Retinal pigment epithelial cell (primary cell): ENCODE data around the gene NR2F6.

ENCODE experiments used
- DNase-seq: peaks from one replicate; pipeline ENCODE4 v3.0.0-alpha.2; 2010; ENCODE audit warnings: low read depth
- H3K4me3 ChIP-seq: 2 replicates; pipeline ENCODE4 v1.5.1; 2011; ENCODE audit warnings: mild to moderate bottlenecking, low read length, control low read depth, moderate library complexity
- CTCF ChIP-seq: conservative IDR thresholded peaks from 2 replicates; pipeline ENCODE4 v1.5.1; 2011; ENCODE audit warnings: low read depth, low read length, control low read depth, inconsistent platforms

Gene NR2F6

GRCh38 chr19:17249887-17250548 lies 4.3 kb upstream of the NR2F6 start:
- H3K4me3 ChIP-seq: no peak overlapping the region
- TF ChIP-seq CTCF: no peak
- DNase-seq: no peak

- DNase-seq: no peak
These were observed 2.5 kb upstream of the NR2F6 start for GRCh38 chr19:17248011-17248776.

GRCh38 chr19:17246681-17247425 lies 1.1 kb upstream of the NR2F6 start:
- no peak for TF ChIP-seq CTCF
- peak overlapping the region; percentile 52 for H3K4me3 ChIP-seq
- DNase-seq: no peak

More at GRCh38 chr19:17248011-17248776, 2.5 kb upstream of the NR2F6 start:
- no peak overlapping the region for H3K4me3 ChIP-seq
- TF ChIP-seq CTCF: no peak

GRCh38 chr19:17244618-17245534 lies 843 bp downstream of the NR2F6 start:
- no peak for DNase-seq
- H3K4me3 ChIP-seq: peak overlapping the region; percentile 65
- no peak for TF ChIP-seq CTCF

- TF ChIP-seq CTCF: no peak
- no peak for DNase-seq
- peak overlapping the region; percentile 65 for H3K4me3 ChIP-seq
These were observed 1.7 kb downstream of the NR2F6 start for GRCh38 chr19:17243830-17244617.
